NB4 (cell line): ENCODE data around the gene ADGRB2.

Experiments used
- MYC ChIP-seq: IDR thresholded peaks from 2 replicates; pipeline ENCODE4 v1.6.1; 2011; ENCODE audit warnings: low read depth, low read length
- POLR2A ChIP-seq: IDR thresholded peaks from 2 replicates; pipeline ENCODE4 v1.6.1; 2011; ENCODE audit warnings: mild to moderate bottlenecking; ENCODE audit not compliant: insufficient read length; ENCODE audit errors: extremely low read depth
- TF ChIP-seq, protein P1 (sequence below): IDR thresholded peaks from one replicate; pipeline ENCODE4 v1.5.1; 2012; ENCODE audit warnings: low read depth, low read length

DNA sequence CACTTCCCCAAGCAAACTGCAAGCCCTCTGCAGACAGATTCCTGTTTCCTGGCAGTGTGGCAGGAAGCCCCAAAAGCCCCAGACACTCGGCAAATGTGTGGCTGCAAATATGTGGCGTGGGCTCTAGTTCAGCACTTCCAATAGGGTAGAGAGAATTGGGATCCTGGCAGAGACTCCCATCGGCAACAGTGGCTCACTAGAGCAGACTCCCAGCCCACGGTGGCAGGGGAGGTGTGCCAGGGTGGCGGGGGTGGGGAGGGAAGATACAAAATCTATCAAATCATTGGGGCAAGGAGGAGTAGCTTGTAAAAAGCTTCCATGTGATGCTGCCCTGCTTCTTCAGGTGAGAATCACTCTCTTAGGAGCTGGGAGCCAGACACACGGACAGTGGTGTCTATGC, 86.2 kb downstream of the ADGRB2 start:
- TF ChIP-seq, protein P1, sequence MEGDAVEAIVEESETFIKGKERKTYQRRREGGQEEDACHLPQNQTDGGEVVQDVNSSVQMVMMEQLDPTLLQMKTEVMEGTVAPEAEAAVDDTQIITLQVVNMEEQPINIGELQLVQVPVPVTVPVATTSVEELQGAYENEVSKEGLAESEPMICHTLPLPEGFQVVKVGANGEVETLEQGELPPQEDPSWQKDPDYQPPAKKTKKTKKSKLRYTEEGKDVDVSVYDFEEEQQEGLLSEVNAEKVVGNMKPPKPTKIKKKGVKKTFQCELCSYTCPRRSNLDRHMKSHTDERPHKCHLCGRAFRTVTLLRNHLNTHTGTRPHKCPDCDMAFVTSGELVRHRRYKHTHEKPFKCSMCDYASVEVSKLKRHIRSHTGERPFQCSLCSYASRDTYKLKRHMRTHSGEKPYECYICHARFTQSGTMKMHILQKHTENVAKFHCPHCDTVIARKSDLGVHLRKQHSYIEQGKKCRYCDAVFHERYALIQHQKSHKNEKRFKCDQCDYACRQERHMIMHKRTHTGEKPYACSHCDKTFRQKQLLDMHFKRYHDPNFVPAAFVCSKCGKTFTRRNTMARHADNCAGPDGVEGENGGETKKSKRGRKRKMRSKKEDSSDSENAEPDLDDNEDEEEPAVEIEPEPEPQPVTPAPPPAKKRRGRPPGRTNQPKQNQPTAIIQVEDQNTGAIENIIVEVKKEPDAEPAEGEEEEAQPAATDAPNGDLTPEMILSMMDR: no peak
- TF ChIP-seq MYC (no peak), POLR2A (no peak)
